Subcutaneous adipose tissue (tissue), 4 donors: Measurements from ENCODE around the gene PLXNA2. TPM values are rescaled to one million over a fixed set of nuclear protein-coding genes. Genes with fewer than 3 reads are reported as not detected.

ENCODE experiments used
- total RNA-seq, 4 donors: library from RNA; depleted of rRNA; stranded (reverse); fragments of >200 nt; gene quantifications; one replicate each; pipeline ENCODE4 v1.1.0, GENCODE V29; 2016
- TF ChIP-seq, protein P1 (sequence below): fragments of 450-650 bp; IDR thresholded peaks from one replicate; pipeline ENCODE4 v1.5.1; 2016; ENCODE audit warnings: low read depth, mild to moderate bottlenecking, control low read depth, antibody characterized with exemption, moderate library complexity

The PLXNA2 gene
- total RNA-seq, 4 donors from 2014 or later, result 6.8 to 37.5 (median 14.3) TPM

DNA sequence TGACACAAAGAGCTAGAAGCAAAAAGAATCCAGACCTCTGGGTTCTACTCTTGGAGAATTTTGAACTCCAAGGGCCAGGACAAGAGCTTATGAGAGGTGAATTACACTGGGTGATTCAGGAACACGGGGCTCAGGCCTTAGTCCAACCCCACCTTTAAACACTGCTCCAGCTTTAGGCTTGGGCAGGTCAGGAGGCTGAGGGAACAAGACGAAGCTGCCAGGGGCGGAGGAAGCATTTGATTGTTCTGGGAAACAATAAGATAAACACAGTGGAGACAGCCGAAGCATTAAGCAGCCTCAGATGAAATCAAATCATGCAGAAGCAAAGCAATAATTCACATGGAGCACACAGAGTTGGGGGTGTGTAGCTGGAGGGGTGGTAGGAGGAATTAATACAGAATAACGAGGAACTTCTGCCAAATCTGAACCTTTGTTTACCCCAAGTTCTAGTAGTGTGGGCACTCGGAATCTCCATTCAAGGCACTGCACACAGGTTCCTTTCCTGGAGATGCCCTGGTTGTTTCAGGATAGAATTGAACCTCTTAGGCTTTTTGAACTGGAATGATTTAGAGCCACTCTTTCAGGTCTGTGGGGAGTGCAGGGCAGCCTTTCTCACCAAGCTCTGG is 93.2 kb downstream of the PLXNA2 start:
- TF ChIP-seq, protein P1, sequence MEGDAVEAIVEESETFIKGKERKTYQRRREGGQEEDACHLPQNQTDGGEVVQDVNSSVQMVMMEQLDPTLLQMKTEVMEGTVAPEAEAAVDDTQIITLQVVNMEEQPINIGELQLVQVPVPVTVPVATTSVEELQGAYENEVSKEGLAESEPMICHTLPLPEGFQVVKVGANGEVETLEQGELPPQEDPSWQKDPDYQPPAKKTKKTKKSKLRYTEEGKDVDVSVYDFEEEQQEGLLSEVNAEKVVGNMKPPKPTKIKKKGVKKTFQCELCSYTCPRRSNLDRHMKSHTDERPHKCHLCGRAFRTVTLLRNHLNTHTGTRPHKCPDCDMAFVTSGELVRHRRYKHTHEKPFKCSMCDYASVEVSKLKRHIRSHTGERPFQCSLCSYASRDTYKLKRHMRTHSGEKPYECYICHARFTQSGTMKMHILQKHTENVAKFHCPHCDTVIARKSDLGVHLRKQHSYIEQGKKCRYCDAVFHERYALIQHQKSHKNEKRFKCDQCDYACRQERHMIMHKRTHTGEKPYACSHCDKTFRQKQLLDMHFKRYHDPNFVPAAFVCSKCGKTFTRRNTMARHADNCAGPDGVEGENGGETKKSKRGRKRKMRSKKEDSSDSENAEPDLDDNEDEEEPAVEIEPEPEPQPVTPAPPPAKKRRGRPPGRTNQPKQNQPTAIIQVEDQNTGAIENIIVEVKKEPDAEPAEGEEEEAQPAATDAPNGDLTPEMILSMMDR, result no peak

- TF ChIP-seq, protein P1, result no peak
Measured at GRCh38 chr1:208149776-208150514, 94.2 kb downstream of the PLXNA2 start.

- TF ChIP-seq, protein P1, result no peak
Measured at GRCh38 chr1:208149213-208149612, 95.0 kb downstream of the PLXNA2 start.

DNA sequence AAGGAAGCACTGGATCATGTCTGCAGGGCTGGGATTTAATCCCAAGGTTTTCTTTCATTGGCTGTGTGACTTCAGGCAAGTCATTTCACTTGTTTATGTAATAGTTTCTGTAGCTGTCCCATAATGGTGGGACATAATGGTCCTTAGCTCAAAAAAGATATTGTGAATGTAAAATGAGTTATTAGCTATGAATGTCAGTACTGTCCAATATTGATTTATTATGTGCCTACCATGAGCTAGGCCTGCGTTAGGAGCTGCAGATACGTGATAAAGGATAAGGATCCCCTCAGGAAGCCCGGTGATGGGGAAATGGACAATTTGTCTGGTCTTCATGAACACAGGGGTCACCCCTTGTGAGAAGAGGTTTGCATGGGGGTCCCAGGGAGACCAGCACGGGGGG is 95.8 kb downstream of the PLXNA2 start:
- TF ChIP-seq, protein P1, result no peak

DNA sequence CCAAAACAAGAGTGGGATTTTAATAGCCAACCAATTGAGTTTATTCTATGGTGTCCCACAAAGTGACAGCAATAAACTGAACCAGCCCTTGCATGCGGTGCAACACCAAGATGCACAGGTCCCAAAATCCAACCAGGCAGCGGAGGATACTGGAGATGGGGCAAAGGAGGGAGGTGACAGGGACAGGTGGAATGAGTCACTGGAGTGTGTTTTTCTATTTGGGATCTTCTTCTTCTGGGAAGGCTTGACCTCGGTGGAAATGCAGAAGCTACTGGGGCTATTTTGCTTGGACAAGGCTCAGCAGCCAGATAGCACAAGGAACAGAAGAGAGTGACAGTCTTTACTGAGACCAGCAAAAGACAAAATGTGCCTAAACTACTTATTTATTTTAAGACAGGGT is 97.5 kb downstream of the PLXNA2 start:
- TF ChIP-seq, protein P1, result no peak

- TF ChIP-seq, protein P1, result no peak
Measured at GRCh38 chr1:208145167-208145566, 99.0 kb downstream of the PLXNA2 start.

GRCh38 chr1:208142590-208143382 is 101.4 kb downstream of the PLXNA2 start:
- TF ChIP-seq, protein P1, result no peak
